NCI-H1417 treated with DMSO at 0.1 percent for 48 hours (cell line): ENCODE measurements around the gene PRKCE.

Source experiments
- DNase-seq: peaks from one replicate; lab custom pipeline; 2025; lab: John Stamatoyannopoulos, UW

Gene PRKCE

DNA sequence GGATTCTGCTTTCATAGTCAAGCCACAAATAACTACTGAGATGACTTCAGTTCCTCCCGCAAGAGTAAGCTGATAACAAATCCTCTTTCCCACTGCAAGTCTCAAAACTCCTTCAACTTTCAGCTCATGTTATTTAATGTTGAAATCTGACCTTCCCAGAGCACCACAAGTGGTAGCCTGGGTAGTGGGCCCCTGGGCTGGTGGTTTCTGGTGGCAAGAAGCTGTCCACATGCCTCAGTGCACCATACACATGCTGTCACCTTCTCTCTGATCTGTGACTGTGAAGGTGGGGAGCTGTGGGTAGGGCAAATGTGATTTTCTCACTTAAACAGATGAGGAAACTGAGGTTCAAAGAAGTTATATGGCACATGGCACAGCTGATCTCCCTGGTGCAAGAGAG lies 399.6 kb downstream of the PRKCE start:
- no peak for DNase-seq

DNA sequence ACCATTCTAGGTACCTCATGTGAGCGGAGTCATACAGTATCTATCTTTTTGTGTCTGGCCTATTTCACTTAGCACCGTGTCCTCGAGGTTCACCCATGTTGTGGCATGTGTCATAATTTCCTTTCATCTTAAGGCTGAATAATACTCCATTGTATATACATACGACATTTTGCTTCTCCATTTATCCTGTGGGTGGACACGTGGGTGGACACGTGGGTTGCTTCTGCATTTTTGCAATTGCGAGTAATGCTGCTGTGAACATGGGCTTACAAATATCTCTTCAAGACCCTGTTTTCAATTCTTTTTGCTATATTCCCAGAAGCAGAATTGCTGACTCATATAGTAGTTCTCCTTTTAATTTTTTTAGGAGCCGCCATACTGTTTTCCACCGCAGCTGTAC lies 402.1 kb downstream of the PRKCE start:
- DNase-seq, result no peak

DNA sequence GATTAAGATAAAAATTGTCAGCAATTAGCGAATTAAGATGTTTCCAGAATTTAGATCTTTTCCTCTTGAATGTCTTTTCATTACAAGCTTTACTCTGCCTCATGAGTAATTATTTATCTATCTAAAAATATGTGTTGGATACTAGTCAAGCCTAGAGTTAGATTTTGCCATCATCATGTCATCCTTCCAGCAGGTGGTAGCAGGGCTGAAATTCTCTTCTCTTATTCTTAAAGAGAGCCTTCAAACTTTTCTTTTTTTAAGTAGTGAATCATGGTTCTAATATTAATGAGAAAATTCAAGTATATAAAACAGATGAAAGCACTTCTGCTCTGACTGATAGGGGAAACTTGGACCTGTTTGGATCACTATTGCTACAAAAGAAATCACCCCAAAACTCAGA lies 405.1 kb downstream of the PRKCE start:
- no peak for DNase-seq

DNA sequence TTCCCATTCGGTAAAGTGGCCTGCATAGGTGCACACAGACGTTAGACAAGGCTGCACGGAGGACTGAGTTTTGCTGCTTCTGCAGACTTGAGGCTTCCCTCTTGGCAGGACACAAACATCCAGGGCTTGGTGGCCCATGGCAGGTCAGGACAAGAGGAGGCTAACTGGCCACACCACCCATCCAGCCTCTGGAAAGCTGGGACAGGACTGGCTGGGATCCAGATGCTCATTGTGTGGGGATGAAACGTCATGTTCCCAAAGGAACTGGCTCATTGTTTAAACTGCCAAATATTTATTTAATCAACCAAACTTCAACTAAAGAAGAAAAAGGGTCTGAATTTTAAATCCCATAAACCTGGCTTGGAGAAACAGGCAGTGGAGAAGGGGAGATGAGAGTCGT lies 406.7 kb downstream of the PRKCE start:
- no peak for DNase-seq

DNA sequence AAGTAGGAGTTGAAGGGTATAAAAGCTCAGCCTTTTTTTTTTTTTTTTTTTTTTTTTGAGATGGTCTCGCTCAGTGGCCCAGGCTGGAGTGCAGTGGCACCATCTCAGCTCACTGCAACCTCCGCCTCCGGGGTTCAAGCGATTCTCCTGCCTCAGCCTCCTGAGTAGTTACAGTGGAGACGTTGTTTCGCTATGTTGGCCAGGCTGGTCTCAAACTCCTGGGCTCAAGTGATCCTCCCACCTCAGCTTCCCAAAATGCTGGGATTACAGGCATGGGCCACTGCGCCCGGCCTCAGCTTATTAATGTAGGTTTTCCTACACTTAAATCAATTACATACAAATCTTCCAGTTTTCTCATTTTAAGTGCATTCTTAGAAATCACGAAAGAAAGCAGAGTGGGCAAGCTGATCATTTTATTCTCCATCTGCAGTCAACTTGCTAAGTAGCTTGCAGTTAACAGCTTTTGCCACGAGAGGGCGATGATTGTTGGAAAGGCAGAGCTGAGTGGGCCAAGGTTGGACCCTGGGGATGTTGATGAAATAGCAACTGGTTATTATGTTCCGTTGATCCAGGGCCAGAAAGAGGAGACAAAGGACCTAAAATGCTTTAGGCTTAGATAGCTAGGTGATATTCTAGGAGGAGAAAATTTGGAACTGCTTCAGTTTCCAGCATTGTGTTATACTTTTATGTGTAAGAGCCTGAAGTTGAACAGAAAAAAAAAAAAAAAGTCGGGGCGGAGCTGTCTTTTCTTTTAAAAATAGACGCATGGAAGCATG lies 411.4 kb downstream of the PRKCE start:
- DNase-seq, result peak; percentile 4

DNA sequence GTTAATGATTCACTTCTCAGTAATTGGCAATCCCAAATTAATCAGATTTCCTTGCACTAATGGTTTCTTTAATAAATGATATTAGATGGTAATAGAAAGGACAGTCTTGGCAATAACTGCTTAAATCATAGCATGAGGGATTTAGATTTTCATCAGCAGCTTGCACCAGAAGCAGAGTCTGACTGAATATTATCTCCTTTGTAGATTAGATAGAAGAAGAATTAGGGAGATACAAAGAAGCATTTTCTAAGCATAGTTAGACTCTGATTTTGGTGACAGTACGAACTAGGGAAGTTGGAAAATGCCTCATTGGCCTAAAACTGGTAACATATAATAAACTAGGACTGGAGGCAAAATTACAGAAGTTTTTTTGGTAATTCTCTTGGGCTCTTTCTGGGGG lies 412.9 kb downstream of the PRKCE start:
- DNase-seq, result no peak

DNA sequence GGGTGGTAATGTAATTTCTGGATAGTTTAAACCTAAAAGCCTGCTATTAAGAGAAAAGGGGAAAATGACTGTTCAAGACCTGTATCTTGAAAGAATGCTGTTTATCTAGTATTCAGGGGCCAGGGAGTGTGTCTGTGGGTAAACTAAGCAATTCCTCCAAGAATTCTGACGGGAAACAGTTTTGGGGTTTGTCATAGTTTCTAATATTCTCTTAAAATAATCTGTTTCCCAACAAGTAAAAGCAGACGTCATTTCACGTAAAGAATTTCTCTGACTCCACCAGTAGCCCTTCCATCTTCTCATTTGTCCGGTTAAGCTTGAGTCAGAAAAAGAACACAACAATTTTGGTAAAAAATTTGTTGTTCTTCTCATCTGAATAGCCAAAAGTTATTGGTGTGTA lies 413.7 kb downstream of the PRKCE start:
- DNase-seq, result no peak

DNA sequence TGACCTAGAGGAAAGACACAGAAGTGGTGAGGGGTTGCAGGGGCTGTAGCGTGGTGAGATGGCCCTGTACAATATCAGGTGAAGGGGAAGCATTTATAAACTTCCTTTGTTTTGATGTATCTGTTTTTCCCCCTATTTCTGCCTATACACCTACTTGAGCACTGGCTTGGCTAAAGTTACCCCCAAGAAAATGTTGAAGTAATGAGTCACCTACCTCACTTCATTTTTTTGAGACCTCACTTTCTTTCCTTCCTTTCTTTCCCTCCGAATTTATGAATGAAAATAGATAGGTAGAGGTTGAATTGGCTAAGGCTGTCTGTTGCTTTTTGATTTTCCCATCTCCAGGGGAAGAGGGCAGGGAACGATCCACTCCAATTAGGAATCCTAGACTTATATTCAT lies 414.6 kb downstream of the PRKCE start:
- DNase-seq, result no peak

DNA sequence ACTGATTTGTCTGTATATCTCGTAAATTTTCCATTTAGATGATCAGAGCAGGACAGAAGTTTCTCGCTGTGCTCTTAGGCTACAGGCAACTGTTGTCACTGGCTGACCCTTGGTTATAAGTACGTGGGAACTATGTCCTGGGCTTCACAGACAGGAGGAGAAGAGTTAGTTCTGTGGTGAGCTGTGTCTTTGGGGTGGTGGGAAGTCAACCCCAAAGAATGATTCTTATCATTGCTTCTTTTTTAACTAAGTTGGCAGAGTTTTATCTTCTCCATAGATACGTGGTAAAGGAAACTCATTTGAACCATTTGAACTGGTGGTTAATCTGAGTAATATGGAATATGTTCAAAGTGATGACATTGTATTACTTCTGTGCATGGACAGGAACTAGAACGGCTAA lies 415.1 kb downstream of the PRKCE start:
- no peak for DNase-seq

DNA sequence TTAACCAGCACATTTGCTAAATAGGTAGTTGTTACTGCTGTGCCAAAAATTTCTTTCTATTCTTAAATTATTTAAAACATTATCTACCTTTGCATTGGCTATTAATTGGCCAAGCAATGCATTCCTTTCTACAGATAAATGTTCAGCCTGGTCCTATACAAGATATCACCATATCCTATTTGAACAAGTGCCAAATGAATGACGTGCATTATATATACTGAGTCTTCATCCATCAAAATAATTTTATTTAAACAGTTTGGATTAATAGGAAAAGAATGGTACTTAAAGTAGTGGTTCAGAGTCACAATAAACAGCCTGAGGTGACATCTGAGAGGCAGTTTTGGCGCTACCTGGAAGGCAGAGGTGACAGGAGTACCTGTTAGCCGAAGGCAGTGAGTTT lies 415.6 kb downstream of the PRKCE start:
- no peak for DNase-seq

DNA sequence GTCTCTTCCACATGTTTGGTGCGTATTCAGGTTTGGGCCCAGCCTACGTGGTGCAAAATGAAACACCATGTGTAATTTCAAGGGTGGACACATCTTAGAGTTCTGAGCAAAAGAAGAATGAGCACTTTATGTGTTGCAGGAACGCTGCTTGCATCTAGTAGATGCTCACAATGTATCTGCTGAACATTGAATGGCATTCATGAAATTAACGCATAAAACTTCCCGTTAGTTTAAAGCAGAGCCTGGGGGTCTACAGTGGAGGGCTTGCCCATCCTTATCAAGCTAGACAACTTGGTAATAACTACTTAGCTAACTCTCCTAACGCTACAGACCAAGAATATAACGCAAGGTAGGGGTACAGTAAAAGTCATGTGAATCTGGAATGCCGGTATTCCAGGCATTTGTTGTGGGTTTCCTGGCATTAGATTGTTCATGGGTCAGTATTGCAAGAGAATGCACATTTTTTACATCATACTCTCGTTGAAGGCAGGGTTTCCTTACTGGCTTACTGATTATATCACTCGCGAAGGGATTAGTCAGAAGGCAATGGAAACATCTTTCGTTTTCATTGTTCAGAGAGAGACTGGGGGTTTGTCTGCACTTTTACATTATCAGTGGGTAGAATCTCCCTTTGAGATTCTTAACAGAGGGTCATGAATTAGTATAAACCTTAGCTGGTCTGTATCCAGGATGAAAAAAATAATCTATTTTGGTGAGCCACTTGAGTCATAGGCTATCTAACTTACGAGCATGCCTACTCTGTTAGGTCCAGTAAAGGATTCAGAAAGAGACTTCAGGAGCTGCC lies 416.2 kb downstream of the PRKCE start:
- DNase-seq, result no peak

DNA sequence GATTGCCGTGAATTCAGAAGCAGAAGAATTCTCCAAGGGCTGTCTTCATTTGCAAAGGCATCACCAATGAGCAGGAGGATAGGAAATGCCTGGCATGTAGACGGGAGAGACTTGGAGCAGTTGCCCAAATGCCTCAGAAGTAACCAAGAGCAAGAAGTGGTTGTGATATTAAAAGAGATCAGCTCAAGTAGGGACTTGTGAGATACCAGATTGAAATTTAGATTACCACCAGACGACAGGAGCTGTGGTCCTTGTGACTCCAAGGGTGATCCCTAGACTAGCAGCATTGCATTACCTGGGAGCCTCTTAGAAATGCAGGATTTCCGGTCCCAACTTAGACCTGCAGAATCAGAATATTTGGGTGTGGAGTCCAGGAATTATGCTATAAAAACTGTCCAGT lies 417.2 kb downstream of the PRKCE start:
- no peak for DNase-seq

DNA sequence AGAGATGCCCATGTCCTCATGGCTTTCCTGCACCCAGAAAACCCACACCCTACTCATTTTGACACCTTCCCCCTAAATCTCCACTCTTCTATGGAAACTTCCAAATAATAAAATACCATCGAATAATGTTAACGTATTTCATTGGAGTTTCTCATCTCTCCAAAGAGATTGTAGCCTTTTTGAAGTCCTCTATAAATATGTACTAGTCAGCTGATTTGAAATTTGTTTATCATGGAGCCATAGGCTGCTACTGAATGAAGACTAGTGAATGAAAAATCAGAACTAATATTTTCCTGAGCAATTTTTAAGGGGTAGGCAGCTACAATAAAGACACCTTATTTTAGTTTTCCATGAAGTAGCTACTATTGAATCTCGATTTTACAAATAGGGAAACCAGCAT lies 419.6 kb downstream of the PRKCE start:
- DNase-seq, result no peak

DNA sequence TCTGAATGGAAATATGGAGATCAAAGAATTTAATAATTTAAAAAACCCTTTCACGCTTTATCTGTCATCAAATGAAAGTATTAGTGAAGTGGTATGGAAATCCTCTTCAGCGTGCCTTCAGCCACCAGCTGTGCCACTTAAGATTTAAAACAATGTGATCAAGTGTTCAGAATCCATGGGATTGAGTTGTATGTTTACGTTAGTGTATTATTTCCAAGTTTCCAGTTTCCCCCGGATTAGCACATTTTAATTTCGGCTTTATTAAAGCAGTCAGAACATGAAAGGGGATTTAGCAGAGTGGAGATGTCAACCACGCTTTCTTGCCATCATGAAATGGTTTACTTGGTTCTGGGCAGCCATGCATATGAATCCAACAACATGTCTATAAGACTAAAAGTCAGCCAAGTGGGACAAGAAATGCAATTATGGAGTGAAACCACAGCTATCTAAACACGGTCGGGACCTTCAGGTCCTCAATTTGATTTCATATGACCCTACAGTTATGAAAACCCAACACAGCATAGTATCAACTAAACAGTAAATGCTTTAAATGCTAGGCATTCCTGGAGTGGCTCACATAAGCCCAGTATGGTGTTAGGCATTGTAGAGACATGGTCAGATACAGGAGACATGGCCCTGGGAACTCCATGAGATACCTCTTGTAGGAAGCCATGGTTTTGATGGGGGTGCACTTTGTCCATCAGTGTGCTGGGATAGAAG lies 420.8 kb downstream of the PRKCE start:
- no peak for DNase-seq

DNA sequence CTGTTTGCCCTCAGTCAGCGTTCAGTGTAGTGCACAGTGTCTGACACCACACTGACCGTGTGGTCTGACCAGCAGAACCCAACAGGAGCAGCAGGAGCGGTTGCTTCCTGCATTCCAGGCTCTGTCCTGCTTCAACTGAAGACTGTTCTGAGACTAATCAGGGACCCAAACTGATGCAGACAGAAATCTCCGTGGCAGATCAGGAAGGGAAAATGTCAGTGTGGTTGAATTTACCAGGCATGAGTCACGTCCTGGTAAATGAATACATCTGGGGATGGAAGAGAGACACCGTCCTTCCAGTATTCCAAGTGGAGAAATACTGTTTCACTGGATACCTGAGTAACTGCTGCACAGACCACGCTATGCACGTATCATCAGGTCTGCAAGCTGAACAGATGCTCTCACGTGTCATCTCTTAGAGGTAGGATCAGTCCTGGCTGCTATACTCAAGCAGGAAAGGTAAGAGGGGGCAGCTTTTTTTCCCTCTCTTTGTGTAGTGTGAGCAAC lies 422.1 kb downstream of the PRKCE start:
- no peak for DNase-seq

DNA sequence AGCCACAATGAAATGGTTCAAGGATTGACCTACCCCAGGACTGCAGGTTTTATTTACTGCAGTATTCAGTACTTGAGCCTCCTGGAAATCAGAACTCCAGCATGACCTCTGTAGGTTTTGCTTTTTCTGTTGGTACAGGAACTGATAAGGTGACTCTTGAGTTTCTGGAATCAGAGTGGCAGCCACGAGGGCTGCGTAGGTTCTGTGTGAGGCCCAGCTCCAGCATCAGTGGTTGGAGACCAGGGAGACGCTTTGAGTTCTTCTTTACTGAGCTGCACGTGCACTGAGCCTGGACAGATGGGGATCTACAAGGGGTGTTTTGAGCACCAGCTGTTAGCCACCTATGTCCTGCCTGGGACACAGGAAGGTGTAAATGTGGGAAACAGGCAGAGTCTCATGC lies 423.0 kb downstream of the PRKCE start:
- no peak for DNase-seq

DNA sequence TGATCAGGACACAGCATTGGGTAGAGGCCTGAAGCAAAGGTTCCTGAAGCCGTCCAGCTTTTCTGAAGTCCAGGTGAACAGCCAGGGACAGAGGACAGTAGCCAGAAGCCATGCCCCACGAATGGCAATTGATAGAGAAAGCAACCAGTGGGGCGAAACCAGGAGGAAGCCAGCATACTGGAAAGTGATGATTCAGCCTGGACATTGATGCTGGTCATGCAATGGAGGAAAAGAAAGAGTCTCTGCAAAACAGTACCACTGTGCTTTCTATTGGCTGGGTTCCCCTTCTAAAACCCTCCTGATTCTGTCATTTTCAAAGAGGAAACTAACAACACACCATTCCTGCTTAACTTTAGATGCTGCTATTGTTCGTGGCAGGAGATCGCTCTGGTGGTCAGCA lies 424.4 kb downstream of the PRKCE start:
- DNase-seq, result no peak

DNA sequence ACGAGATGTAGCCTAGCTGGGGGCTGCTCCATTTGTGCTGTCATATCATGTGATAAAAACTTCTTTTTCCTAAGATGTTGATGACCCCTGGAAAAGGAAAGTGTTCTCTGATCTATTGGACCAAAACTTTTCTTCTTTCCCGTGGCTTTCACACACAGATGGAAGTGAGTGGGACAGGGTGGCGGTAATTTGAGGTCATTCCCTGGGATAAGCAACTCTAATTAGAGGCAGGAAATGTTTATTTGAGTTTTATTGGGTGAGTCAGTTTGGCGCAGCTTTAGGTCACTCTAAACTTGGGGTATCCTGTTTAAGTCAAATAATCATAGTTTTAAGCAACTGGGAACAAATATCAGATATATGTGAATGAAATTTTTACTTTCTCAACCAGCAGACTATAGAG lies 424.8 kb downstream of the PRKCE start:
- no peak for DNase-seq

DNA sequence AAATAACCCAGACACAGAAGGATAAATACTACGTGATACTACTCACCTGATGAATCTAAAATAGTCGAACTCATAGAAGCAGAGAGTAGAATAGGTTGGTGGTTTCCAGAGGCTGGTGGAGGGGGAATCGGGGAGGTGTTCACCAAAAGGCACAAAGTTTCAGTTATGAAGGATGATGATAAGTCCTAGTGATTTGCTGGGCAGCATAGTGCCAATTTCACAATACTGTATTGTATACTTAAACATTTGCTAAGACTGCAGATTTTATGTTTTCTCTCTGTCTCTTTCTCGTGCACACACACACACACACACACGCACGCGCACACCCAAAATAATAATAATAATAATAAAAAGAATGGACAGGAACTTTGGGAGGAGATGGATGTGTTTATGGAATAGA lies 425.4 kb downstream of the PRKCE start:
- DNase-seq, result no peak

DNA sequence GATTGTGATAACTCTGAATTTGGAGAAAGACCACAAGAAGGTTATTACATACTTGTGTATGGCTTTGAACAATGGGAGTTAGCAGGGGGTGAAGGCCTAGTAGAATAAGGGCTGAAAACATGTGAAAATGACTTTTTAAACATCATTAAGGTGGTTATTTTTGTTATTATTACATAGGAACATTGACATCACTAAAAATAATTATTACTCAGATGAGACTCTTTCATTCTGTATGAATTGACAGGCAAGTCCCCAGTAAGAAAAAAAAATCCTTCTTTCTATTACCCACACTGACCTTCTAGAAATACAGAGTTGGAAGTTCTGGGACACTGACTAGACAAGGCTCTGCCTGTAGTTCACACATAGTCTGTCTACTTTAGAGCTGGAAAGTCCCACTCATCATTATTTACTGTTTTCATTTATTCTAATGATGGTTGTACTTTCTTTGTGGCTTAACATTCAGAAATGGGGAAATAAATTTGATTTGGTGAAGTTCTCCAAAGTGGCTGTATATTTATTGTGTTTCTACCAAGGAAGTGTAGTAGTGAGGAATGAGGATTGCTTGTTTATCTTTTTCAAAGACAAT lies 426.1 kb downstream of the PRKCE start:
- no peak for DNase-seq

DNA sequence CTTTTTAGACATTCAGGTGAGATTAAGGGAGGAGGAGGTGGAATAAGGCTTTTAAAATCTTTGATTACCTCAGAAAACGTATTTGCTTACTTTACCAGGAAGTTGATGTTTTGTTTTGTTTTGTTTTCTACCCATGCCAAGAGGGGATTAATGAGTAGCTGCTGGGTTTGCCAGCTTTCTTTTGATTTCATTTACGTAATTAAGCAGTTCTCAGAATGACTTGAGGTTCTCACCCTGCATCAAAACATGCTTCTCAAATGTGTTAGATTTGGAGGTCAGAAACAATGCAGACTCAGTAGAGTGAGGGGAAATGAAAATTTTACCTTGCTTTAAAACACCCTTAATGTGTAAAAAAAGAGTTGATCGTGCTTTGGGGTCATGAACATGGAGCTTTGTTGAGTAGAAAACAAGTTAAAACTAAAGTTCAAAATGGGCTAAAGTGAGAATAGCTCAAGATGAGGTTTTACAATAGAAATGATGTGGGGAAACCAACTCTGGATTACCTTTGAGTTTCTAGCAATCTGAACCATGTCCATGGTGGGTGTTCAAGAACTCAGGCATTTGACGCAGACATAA lies 428.6 kb downstream of the PRKCE start:
- no peak for DNase-seq
